Measurements from ENCODE around the gene GAPDH. TPM values are rescaled to one million over a fixed set of nuclear protein-coding genes. Genes with fewer than 3 reads are reported as not detected.

GAPDH gene
- total RNA-seq, 2 donors from 2014 or later = 1,469 to 2,105 TPM

GRCh38 chr12:6507102-6507998, 27.0 kb upstream of the GAPDH start:
- H3K4me1 ChIP-seq (replicated peaks) = no peaks in the 10 kb centered on the region
- no peaks in the 10 kb centered on the region for H3K36me3 ChIP-seq
- intact Hi-C loops (cut with DNase I) = no loop called here
- peak overlapping the region in 1 of 2 donors; percentile 23 for H3K27ac ChIP-seq
- no peaks in the 10 kb centered on the region for H3K9me3 ChIP-seq
- no peak for DNase-seq (ENCODE audit: low spot score)
- no peak for TF ChIP-seq POLR2AphosphoS5 (IDR thresholded peaks at IDR 0.05)
- no peak for TF ChIP-seq POLR2A (IDR thresholded peaks at IDR 0.05)
- TF ChIP-seq CTCF (IDR thresholded peaks at IDR 0.05) = no peak
- no peak overlapping the region for H3K4me3 ChIP-seq
- no peaks in the 10 kb centered on the region for H3K27me3 ChIP-seq (replicated peaks; ENCODE audit: insufficient read depth)
- WGBS = 58% methylated on average over 12 of the region's 12 CpGs

GRCh38 chr12:6508087-6508486, 26.2 kb upstream of the GAPDH start:
- TF ChIP-seq POLR2AphosphoS5 (IDR thresholded peaks at IDR 0.05) (no peak), CTCF (IDR thresholded peaks at IDR 0.05) (no peak), POLR2A (IDR thresholded peaks at IDR 0.05) (no peak)
- no peaks in the 10 kb centered on the region for H3K36me3 ChIP-seq
- no peak overlapping the region for H3K27ac ChIP-seq
- intact Hi-C loops (cut with DNase I) = no loop called here
- H3K4me1 ChIP-seq (replicated peaks) = no peaks in the 10 kb centered on the region
- no peaks in the 10 kb centered on the region for H3K27me3 ChIP-seq (replicated peaks; ENCODE audit: insufficient read depth)
- H3K4me3 ChIP-seq = no peak overlapping the region
- H3K9me3 ChIP-seq = no peaks in the 10 kb centered on the region
- DNase-seq (ENCODE audit: low spot score) = no peak
- 76% methylated on average over 7 of the region's 7 CpGs for WGBS

GRCh38 chr12:6520186-6520585, 14.1 kb upstream of the GAPDH start:
- 82% methylated on average over 3 of the region's 3 CpGs for WGBS
- Histone ChIP-seq H3K27me3 (replicated peaks; ENCODE audit: insufficient read depth) (no peaks in the 10 kb centered on the region), H3K4me1 (replicated peaks) (no peaks in the 10 kb centered on the region), H3K27ac (no peak overlapping the region), H3K4me3 (no peak overlapping the region), H3K36me3 (peaks cover 7 to 30% of the 10 kb centered on the region in 2 donors), H3K9me3 (no peaks in the 10 kb centered on the region)
- intact Hi-C loops (cut with DNase I) = no loop called here
- no peak for TF ChIP-seq CTCF (IDR thresholded peaks at IDR 0.05)
- no peak for TF ChIP-seq POLR2AphosphoS5 (IDR thresholded peaks at IDR 0.05)
- no peak for TF ChIP-seq POLR2A (IDR thresholded peaks at IDR 0.05)
- no peak for DNase-seq (ENCODE audit: low spot score)

GRCh38 chr12:6522193-6522592, 12.1 kb upstream of the GAPDH start:
- no peaks in the 10 kb centered on the region for H3K27me3 ChIP-seq (replicated peaks; ENCODE audit: insufficient read depth)
- peaks cover 10 to 30% of the 10 kb centered on the region in 2 donors for H3K36me3 ChIP-seq
- no peaks in the 10 kb centered on the region for H3K4me1 ChIP-seq (replicated peaks)
- TF ChIP-seq POLR2AphosphoS5 (IDR thresholded peaks at IDR 0.05) = no peak
- TF ChIP-seq CTCF (IDR thresholded peaks at IDR 0.05) = no peak
- no peak for TF ChIP-seq POLR2A (IDR thresholded peaks at IDR 0.05)
- no peak overlapping the region for H3K27ac ChIP-seq
- no peaks in the 10 kb centered on the region for H3K9me3 ChIP-seq
- intact Hi-C loops (cut with DNase I) = no loop called here
- 86% methylated on average over 10 of the region's 10 CpGs for WGBS
- DNase-seq (ENCODE audit: low spot score) = no peak
- H3K4me3 ChIP-seq = no peak overlapping the region

- no peak for DNase-seq (ENCODE audit: low spot score)
- intact Hi-C loops (cut with DNase I) = no loop called here
- H3K4me1 ChIP-seq (replicated peaks) = no peaks in the 10 kb centered on the region
- no peaks in the 10 kb centered on the region for H3K27me3 ChIP-seq (replicated peaks; ENCODE audit: insufficient read depth)
- WGBS = 80% methylated on average over 3 of the region's 3 CpGs
- H3K36me3 ChIP-seq = peaks cover 13 to 34% of the 10 kb centered on the region in 2 donors
- no peak overlapping the region for H3K4me3 ChIP-seq
- TF ChIP-seq POLR2A (IDR thresholded peaks at IDR 0.05) (no peak), CTCF (IDR thresholded peaks at IDR 0.05) (no peak), POLR2AphosphoS5 (IDR thresholded peaks at IDR 0.05) (no peak)
- no peaks in the 10 kb centered on the region for H3K9me3 ChIP-seq
- no peak overlapping the region for H3K27ac ChIP-seq
These were observed 10.6 kb upstream of the GAPDH start for GRCh38 chr12:6523708-6524107.

Measured in prostate gland (tissue), 2 donors.